ENCODE data around the gene CAMTA1. TPM values are rescaled to one million over a fixed set of nuclear protein-coding genes. Genes with fewer than 3 reads are reported as not detected.

The CAMTA1 gene
- total and polyA plus RNA-seq, 4 donors, result 48.1 to 140 (median 52.3) TPM

DNA sequence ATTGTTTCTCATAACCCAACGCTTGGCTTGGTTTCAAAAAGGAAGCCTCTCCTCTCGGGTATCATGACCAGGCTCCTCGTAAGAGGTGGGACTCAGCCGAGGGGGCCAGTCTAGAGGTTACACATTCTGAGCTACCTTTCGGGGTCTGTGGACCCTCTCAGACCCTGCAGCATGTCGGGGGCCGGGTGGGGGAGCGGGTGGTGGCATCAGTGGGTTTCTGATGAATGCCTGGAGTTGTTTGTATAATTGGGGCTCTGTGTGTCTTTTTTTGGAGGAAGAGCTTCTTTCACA is 229.3 kb downstream of the CAMTA1 start:
- TF ChIP-seq, protein P1, sequence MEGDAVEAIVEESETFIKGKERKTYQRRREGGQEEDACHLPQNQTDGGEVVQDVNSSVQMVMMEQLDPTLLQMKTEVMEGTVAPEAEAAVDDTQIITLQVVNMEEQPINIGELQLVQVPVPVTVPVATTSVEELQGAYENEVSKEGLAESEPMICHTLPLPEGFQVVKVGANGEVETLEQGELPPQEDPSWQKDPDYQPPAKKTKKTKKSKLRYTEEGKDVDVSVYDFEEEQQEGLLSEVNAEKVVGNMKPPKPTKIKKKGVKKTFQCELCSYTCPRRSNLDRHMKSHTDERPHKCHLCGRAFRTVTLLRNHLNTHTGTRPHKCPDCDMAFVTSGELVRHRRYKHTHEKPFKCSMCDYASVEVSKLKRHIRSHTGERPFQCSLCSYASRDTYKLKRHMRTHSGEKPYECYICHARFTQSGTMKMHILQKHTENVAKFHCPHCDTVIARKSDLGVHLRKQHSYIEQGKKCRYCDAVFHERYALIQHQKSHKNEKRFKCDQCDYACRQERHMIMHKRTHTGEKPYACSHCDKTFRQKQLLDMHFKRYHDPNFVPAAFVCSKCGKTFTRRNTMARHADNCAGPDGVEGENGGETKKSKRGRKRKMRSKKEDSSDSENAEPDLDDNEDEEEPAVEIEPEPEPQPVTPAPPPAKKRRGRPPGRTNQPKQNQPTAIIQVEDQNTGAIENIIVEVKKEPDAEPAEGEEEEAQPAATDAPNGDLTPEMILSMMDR (IDR thresholded peaks at IDR 0.05; ENCODE audit: control extremely low read depth, extremely low read depth), result no peak
- Histone ChIP-seq H3K4me1 (ENCODE audit: control insufficient read depth in 5 of 5, insufficient read depth in 5 of 5, low read length in 5 of 5) (peaks cover 0 to 5% (median 0%) of the 10 kb centered on the region in 5 donors), H3K27ac (ENCODE audit: low read depth in 1 of 2, low read length in 1 of 2) (no peak overlapping the region), H3K4me3 (no peak overlapping the region), H3K27me3 (ENCODE audit: control insufficient read depth in 3 of 3, insufficient read depth in 3 of 3, low read length in 2 of 3) (peaks cover 0 to 6% (median 0%) of the 10 kb centered on the region in 3 donors), H3K36me3 (ENCODE audit: control insufficient read depth in 4 of 4, insufficient read depth in 4 of 4, low read length in 4 of 4) (no peaks in the 10 kb centered on the region), H3K9ac (ENCODE audit: insufficient read depth in 1 of 2, low read length in 2 of 2) (no peak overlapping the region), H3K9me3 (ENCODE audit: control insufficient read depth in 4 of 4, insufficient read depth in 3 of 4, low read length in 3 of 4) (no peaks in the 10 kb centered on the region)
- ATAC-seq (ENCODE audit: insufficient read depth, low FRiP score) (no peak), DNase-seq (peak in 2 of 3 donors; percentile 4 to 24)
- 73 to 81% methylated on average over 8 of the region's 8 CpGs for WGBS, 2 donors

GRCh38 chr1:7015022-7015421 is 229.8 kb downstream of the CAMTA1 start:
- Histone ChIP-seq H3K27ac (ENCODE audit: low read depth in 1 of 2, low read length in 1 of 2) (no peak overlapping the region), H3K4me3 (no peak overlapping the region), H3K4me1 (ENCODE audit: control insufficient read depth in 5 of 5, insufficient read depth in 5 of 5, low read length in 5 of 5) (peaks cover 0 to 5% (median 0%) of the 10 kb centered on the region in 5 donors), H3K9me3 (ENCODE audit: control insufficient read depth in 4 of 4, insufficient read depth in 3 of 4, low read length in 3 of 4) (no peaks in the 10 kb centered on the region), H3K27me3 (ENCODE audit: control insufficient read depth in 3 of 3, insufficient read depth in 3 of 3, low read length in 2 of 3) (peaks cover 0 to 6% (median 0%) of the 10 kb centered on the region in 3 donors), H3K9ac (ENCODE audit: insufficient read depth in 1 of 2, low read length in 2 of 2) (no peak overlapping the region), H3K36me3 (ENCODE audit: control insufficient read depth in 4 of 4, insufficient read depth in 4 of 4, low read length in 4 of 4) (no peaks in the 10 kb centered on the region)
- DNase-seq (no peak), ATAC-seq (ENCODE audit: insufficient read depth, low FRiP score) (no peak)
- WGBS, 2 donors, result 84 to 95% methylated on average over 7 of the region's 7 CpGs
- TF ChIP-seq, protein P1 (IDR thresholded peaks at IDR 0.05; ENCODE audit: control extremely low read depth, extremely low read depth), result no peak

- no peaks in the 10 kb centered on the region for H3K9me3 ChIP-seq (ENCODE audit: control insufficient read depth in 4 of 4, insufficient read depth in 3 of 4, low read length in 3 of 4)
- peaks cover 0 to 5% (median 0%) of the 10 kb centered on the region in 5 donors for H3K4me1 ChIP-seq (ENCODE audit: control insufficient read depth in 5 of 5, insufficient read depth in 5 of 5, low read length in 5 of 5)
- no peak overlapping the region for H3K9ac ChIP-seq (ENCODE audit: insufficient read depth in 1 of 2, low read length in 2 of 2)
- TF ChIP-seq, protein P1 (IDR thresholded peaks at IDR 0.05; ENCODE audit: control extremely low read depth, extremely low read depth), result no peak
- DNase-seq (no peak), ATAC-seq (ENCODE audit: insufficient read depth, low FRiP score) (no peak)
- WGBS, 2 donors, result 87 to 89% methylated on average over 7 of the region's 7 CpGs
- no peak overlapping the region for H3K27ac ChIP-seq (ENCODE audit: low read depth in 1 of 2, low read length in 1 of 2)
- no peak overlapping the region for H3K4me3 ChIP-seq
- no peaks in the 10 kb centered on the region for H3K36me3 ChIP-seq (ENCODE audit: control insufficient read depth in 4 of 4, insufficient read depth in 4 of 4, low read length in 4 of 4)
- no peaks in the 10 kb centered on the region for H3K27me3 ChIP-seq (ENCODE audit: control insufficient read depth in 3 of 3, insufficient read depth in 3 of 3, low read length in 2 of 3)
These were observed 233.1 kb downstream of the CAMTA1 start for GRCh38 chr1:7018351-7018750.

GRCh38 chr1:7018826-7019225 is 233.6 kb downstream of the CAMTA1 start:
- Histone ChIP-seq H3K27ac (ENCODE audit: low read depth in 1 of 2, low read length in 1 of 2) (no peak overlapping the region), H3K4me3 (no peak overlapping the region), H3K27me3 (ENCODE audit: control insufficient read depth in 3 of 3, insufficient read depth in 3 of 3, low read length in 2 of 3) (no peaks in the 10 kb centered on the region), H3K9me3 (ENCODE audit: control insufficient read depth in 4 of 4, insufficient read depth in 3 of 4, low read length in 3 of 4) (no peaks in the 10 kb centered on the region), H3K36me3 (ENCODE audit: control insufficient read depth in 4 of 4, insufficient read depth in 4 of 4, low read length in 4 of 4) (no peaks in the 10 kb centered on the region), H3K9ac (ENCODE audit: insufficient read depth in 1 of 2, low read length in 2 of 2) (no peak overlapping the region), H3K4me1 (ENCODE audit: control insufficient read depth in 5 of 5, insufficient read depth in 5 of 5, low read length in 5 of 5) (peaks cover 0 to 5% (median 0%) of the 10 kb centered on the region in 5 donors)
- ATAC-seq (ENCODE audit: insufficient read depth, low FRiP score) (no peak), DNase-seq (no peak)
- TF ChIP-seq, protein P1 (IDR thresholded peaks at IDR 0.05; ENCODE audit: control extremely low read depth, extremely low read depth), result no peak
- 89 to 94% methylated on average over 14 of the region's 14 CpGs for WGBS, 2 donors

Data from lung (tissue), 12 donors.